GM19397 (cell line): ENCODE data around the gene TEX38.
"Not testable (repeated sequence)": the region's sequence is repeated elsewhere in the genome, so short reads cannot be mapped to it uniquely, and the experiment has no call there.

Experiments
- ATAC-seq: cut with Tn5 transposase; IDR thresholded peaks from one replicate; pipeline ENCODE4 v1.9.1; 2021; ENCODE audit warnings: mild to moderate bottlenecking, moderate library complexity; ENCODE audit not compliant: unreplicated experiment

The TEX38 gene

DNA sequence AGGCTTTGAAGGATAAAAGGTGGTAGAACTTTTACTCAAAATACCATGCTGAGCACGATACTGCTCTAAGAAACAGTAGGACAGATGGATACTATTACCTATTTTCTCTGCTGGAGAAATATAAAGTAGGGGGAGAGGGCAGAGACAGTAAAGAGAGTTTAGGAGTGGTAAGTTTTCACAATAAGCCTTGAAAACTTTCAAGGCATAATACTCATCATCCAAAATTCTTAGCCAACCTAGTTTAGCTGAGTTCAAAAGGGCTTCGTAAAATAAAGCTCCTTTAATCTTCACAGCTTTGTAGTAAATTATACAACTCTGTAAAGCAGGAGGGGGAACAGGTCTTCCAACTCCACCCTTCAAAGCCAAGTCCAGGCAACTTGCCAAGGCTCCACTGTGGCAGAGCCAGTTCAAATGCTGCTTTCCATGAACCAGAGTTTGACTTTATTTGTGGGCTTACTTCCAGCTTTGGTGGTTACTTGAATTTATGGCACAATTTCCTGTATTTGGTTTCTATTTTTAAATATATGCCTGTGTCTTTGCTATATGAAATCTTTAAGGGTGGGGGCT lies 15.5 kb downstream of the TEX38 start:
- no peak for ATAC-seq

- no peak for ATAC-seq
Observed at GRCh38 chr1:46687921-46688509, 16.4 kb downstream of the TEX38 start.

DNA sequence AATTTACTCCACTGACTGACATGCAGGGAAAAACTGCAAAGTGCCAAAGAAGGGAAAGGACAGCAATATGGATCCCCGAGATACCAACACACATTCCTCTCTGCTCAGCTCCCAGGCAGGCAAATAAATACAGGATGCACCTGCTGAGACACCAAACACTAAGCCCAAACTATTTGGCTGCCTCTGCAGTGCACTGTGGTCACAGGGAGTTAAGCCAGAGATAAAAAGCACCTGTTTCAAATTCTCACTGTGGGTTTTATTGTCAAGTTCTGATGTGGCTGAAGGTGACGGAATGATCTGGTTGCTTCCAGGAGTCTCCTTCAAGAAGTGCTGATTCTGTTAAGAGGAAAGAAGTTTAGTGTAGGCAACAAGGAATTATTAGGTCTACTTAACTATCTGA lies 17.7 kb downstream of the TEX38 start:
- no peak for ATAC-seq

DNA sequence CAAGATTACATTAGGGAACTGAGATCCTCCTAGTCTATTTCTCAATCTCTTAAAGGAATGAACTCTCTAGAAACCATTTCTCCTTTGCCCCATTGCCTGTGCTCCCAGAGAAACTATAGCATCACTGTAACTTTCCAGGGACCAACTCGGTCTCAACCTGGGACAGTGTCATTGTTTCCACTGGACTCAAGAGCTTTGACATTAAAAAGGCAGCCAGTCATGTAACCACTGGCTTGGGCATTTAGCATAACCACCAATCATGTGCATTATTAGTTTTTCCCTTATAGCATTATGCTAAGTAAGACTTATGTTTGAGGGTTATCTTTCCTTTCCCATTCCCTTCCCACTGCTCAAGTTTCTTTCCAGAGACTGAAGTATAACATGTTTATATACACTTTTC lies 18.2 kb downstream of the TEX38 start:
- no peak for ATAC-seq

DNA sequence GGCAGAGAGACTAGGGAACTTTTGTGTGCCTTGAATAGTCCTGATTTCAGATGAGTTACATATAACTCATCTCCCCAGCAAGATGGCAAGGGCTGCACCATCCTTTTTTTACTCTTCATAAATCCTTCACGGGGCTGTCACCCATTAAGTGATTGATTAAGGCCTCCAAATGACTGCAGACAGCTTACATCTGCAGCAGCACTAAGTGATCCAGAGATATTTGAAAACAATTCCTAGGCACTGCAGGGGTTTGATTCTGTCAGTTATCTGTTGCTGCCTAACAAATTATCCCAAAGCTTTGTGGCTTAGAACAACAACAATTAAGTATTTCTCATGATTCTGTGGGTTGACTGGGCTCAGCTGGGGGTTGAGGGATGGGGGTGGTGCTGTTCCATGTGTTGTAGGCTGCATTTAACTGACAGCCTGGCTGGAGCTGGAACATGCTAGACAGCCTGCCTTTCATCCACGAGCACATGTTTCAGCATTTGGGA lies 19.3 kb downstream of the TEX38 start:
- ATAC-seq: no peak

- ATAC-seq: no peak
Observed at GRCh38 chr1:46691997-46692790, 20.5 kb downstream of the TEX38 start.

- no peak for ATAC-seq
Observed at GRCh38 chr1:46692811-46693770, 21.4 kb downstream of the TEX38 start.

DNA sequence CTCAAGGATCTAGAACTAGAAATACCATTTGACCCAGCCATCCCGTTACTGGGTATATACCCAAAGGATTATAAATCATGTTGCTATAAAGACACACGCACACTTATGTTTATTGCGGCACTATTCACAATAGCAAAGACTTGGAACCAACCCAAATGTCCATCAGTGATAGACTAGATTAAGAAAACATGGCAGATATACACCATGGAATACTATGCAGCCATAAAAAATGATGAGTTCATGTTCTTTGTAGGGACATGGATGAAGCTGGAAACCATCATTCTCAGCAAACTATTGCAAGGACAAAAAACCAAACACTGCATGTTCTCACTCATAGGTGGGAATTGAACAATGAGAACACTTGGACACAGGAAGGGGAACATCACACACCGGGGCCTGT lies 23.0 kb downstream of the TEX38 start:
- not testable (repeated sequence) for ATAC-seq

- no peak for ATAC-seq
Observed at GRCh38 chr1:46697053-46697452, 25.4 kb downstream of the TEX38 start.

GRCh38 chr1:46699666-46700065 lies 28.0 kb downstream of the TEX38 start:
- ATAC-seq: no peak

GRCh38 chr1:46703927-46704641 lies 32.4 kb downstream of the TEX38 start:
- ATAC-seq: no peak

- ATAC-seq: no peak
Observed at GRCh38 chr1:46705408-46705807, 33.8 kb downstream of the TEX38 start.

GRCh38 chr1:46708121-46708520 lies 36.5 kb downstream of the TEX38 start:
- no peak for ATAC-seq

DNA sequence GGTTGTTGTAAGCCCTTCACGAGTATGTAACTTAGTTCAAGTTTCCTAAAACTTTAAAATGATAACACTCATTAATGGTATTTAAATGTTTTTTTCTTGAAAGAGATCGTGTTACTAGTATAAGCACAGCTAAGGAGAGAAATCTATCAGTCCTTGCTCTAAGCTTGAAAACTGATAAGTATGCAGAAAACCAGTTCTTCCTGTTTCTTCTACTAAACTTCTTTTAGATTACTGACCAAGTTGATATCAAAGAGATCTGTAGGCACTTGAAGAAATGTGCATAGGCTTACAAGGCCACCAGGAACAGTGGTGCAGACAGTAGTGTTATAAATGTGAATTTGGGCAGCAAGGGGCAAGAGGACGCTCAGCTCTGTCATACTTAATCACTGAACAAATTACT lies 43.3 kb downstream of the TEX38 start:
- no peak for ATAC-seq

DNA sequence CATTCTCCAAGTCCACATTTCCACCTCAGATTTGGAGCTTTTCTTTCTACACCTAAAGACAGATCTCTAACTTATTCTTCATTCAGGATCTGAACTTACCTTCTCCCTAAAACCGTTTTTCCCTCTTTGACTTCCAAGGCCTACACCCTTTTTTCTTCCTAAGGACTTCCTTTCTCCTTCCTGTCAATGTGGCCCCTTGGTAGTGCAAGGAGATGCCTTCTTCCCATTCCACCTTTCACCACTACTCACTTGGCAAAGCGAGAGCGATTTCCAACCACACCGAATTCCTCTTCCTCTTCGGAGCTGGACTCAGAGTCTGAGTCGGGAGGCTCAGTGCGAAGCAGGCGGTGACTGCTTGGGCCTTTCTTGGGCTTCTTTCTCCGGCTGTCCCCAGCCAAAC lies 46.0 kb downstream of the TEX38 start:
- ATAC-seq: no peak

GRCh38 chr1:46718340-46718726 lies 46.7 kb downstream of the TEX38 start:
- ATAC-seq: no peak

DNA sequence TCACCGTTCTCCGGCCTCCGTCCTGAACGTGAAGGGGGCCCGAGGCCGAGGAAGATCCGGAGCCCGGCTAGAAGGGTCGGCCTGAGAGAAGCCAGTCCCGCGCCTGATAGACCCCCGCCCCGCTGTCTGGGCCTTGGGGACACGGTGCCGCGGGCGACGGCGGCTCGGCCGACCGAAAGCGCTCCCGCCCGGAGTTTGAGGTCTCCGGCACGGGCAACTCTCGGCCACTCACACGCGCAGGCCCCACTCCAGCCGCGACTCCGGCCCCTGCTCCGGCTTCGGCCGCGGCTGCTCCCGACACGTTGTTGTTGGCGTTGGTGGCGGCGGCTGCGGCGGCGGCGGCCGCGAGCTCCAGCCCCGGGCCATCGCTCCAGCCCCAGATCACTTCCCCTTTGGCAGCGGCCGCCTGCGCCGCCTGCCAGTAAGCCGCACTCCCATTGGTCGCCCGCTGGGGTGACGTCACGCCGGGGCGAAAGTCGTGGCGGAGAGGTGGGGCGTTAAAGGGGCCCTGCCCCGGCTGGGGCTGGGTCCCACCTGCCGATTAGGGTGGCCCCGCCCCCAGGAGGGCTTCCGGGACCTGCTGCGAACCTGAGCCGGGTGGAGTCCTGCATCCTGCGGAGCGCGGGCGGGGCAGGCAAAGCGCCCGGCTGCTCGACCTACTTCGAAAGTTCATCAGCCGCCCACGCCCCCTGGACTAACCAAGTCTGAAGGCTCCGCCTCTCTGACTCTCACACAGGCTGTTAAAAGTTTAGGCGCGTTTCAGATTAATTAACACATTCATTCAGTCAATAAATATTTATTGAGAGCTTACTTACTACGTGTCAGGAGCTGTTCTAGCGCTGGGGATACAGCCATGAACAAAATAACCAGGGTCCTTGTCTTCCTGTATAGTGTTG lies 47.3 kb downstream of the TEX38 start, which contains the start of gene EFCAB14:
EFCAB14 (minus strand) TSS at position 388 of the 896 bp plus-strand sequence. CDS start 1,027 bp downstream, outside the sequence.
- peak; percentile 98 for ATAC-seq

GRCh38 chr1:46719689-46720088 lies 48.0 kb downstream of the TEX38 start:
- ATAC-seq: no peak

DNA sequence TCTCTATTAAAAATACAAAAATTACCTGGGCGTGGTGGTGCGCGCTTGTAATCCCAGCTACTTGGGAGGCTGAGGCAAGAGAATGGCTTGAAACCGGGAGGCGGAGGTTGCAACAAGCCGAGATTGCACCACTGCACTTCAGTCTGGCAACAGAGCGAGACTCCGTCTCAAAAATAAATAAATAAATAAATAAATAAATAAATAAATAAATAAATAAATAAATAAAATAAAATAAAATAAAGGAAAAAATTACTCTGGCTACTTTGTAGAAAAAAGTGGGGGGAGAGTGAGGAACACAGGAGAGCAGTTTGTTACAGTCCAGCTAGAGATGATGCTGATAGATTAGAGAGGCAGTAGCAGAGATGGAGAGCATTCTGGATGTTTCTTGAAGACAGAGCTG lies 48.7 kb downstream of the TEX38 start:
- not testable (repeated sequence) for ATAC-seq
